Neural cell (in vitro differentiated cells): ENCODE results near the gene SEC14L6. TPM values are rescaled to one million over a fixed set of nuclear protein-coding genes. Genes with fewer than 3 reads are reported as not detected.

ENCODE experiments used
- H2AFZ ChIP-seq: fragments of 200-600, 300-800 bp; sonication (generic), shearing (Covaris generic); 2 replicates; pipeline ENCODE4 v1.6.0; 2014; ENCODE audit warnings: low read depth, mild to moderate bottlenecking, antibody characterized with exemption, low read length, moderate library complexity
- H3F3A ChIP-seq: fragments of 200-600 bp; shearing (Covaris generic); 2 replicates; pipeline ENCODE4 v1.6.1; 2016; ENCODE audit warnings: mild to moderate bottlenecking, moderate library complexity, mixed read lengths, antibody characterized with exemption, low read length; ENCODE audit not compliant: insufficient read depth, poor library complexity, severe bottlenecking
- H3K27ac ChIP-seq: fragments of 200-600, 300-800 bp; sonication (generic), shearing (Covaris generic); 2 replicates; pipeline ENCODE4 v1.5.1; 2014; ENCODE audit warnings: mild to moderate bottlenecking, low read length, moderate library complexity
- H3K27me3 ChIP-seq: fragments of 300-800, 200-600 bp; sonication (generic), shearing (Covaris generic); 2 replicates; pipeline ENCODE4 v1.6.0; 2014; ENCODE audit warnings: mild to moderate bottlenecking, low read depth, low read length, moderate library complexity; ENCODE audit not compliant: insufficient read depth
- H3K36me3 ChIP-seq: fragments of 300-800, 200-600 bp; sonication (generic), shearing (Covaris generic); 2 replicates; pipeline ENCODE4 v1.5.1; 2014; ENCODE audit warnings: mild to moderate bottlenecking, antibody characterized with exemption, low read length, moderate library complexity; ENCODE audit not compliant: insufficient read depth
- H3K4me2 ChIP-seq: fragments of 300-800, 200-600 bp; sonication (generic), shearing (Covaris generic); 2 replicates; pipeline ENCODE4 v1.6.0; 2014; ENCODE audit warnings: mild to moderate bottlenecking, low read length
- H3K4me3 ChIP-seq: fragments of 300-800, 200-600 bp; sonication (generic), shearing (Covaris generic); 2 replicates; pipeline ENCODE4 v1.5.1; 2014; ENCODE audit warnings: mild to moderate bottlenecking, low read length, moderate library complexity
- H3K79me2 ChIP-seq: fragments of 200-600 bp; shearing (Covaris generic); replicated peaks from 2 replicates; pipeline ENCODE4 v1.6.0; 2014; ENCODE audit warnings: mild to moderate bottlenecking, low read length, moderate library complexity; ENCODE audit not compliant: insufficient read depth
- H3K9ac ChIP-seq: fragments of 300-800, 200-600 bp; sonication (generic), shearing (Covaris generic); 2 replicates; pipeline ENCODE4 v1.6.1; 2016; ENCODE audit warnings: mild to moderate bottlenecking, low read length, mixed read lengths
- H3K9me2 ChIP-seq: fragments of 200-600 bp; shearing (Covaris generic); 2 replicates; pipeline ENCODE4 v1.6.1; 2016; ENCODE audit warnings: mild to moderate bottlenecking, low read length, mixed read lengths; ENCODE audit not compliant: insufficient read depth
- H3K9me3 ChIP-seq: fragments of 200-600, 300-800 bp; sonication (generic), shearing (Covaris generic); 2 replicates; pipeline ENCODE4 v1.6.1; 2016; ENCODE audit warnings: mild to moderate bottlenecking, mixed run types, low read length, moderate library complexity, mixed read lengths
- H4K20me1 ChIP-seq: fragments of 200-600 bp; shearing (Covaris generic); 2 replicates; pipeline ENCODE4 v1.6.1; 2016; ENCODE audit warnings: mild to moderate bottlenecking, mixed run types; ENCODE audit not compliant: insufficient read depth
- EP300 ChIP-seq: fragments of 450-650 bp; conservative IDR thresholded peaks from 2 replicates; pipeline ENCODE4 v1.6.1; 2014; ENCODE audit warnings: antibody characterized with exemption, mild to moderate bottlenecking, moderate library complexity; ENCODE audit not compliant: poor library complexity, severe bottlenecking
- EZH2 ChIP-seq: fragments of 200-600, 300-800 bp; shearing (Covaris generic), sonication (generic); IDR thresholded peaks from 2 replicates; pipeline ENCODE4 v1.6.1; 2014; ENCODE audit warnings: antibody characterized with exemption, low read length, borderline replicate concordance, mild to moderate bottlenecking; ENCODE audit not compliant: insufficient read depth, poor library complexity, severe bottlenecking
- MXI1 ChIP-seq: fragments of 450-650 bp; conservative IDR thresholded peaks from 2 replicates; pipeline ENCODE4 v1.6.1; 2014; ENCODE audit warnings: antibody characterized with exemption, mild to moderate bottlenecking; ENCODE audit not compliant: poor library complexity, severe bottlenecking
- POLR2AphosphoS5 ChIP-seq: IDR thresholded peaks from 2 replicates; pipeline ENCODE4 v1.6.1; 2012
- RAD21 ChIP-seq: fragments of 450-650 bp; conservative IDR thresholded peaks from 2 replicates; pipeline ENCODE4 v1.6.1; 2014; ENCODE audit warnings: antibody characterized with exemption, mild to moderate bottlenecking, moderate library complexity
- SMC3 ChIP-seq: fragments of 450-650 bp; conservative IDR thresholded peaks from 2 replicates; pipeline ENCODE4 v1.6.1; 2014; ENCODE audit warnings: antibody characterized with exemption, mild to moderate bottlenecking, moderate library complexity; ENCODE audit not compliant: poor library complexity
- TAF1 ChIP-seq: IDR thresholded peaks from 2 replicates; pipeline ENCODE4 v1.6.1; 2012; ENCODE audit warnings: low read depth
- polyA plus RNA-seq: library from polyadenylated mRNA; depleted of rRNA; stranded (reverse); fragments of >200 nt; gene quantifications from 2 replicates; pipeline ENCODE4 v1.2.3, GENCODE V29; 2014
- TF ChIP-seq, protein P1 (sequence below): fragments of 450-650 bp; IDR thresholded peaks from 2 replicates; pipeline ENCODE4 v1.5.1; 2014; ENCODE audit warnings: antibody characterized with exemption, mild to moderate bottlenecking, moderate library complexity; ENCODE audit not compliant: poor library complexity, severe bottlenecking
- TF ChIP-seq, protein P2 (sequence below): IDR thresholded peaks from 2 replicates; pipeline ENCODE4 v1.6.1; 2012; ENCODE audit warnings: borderline replicate concordance

SEC14L6 gene
- polyA plus RNA-seq, 1 donor from 2014 or later, result not detected

DNA sequence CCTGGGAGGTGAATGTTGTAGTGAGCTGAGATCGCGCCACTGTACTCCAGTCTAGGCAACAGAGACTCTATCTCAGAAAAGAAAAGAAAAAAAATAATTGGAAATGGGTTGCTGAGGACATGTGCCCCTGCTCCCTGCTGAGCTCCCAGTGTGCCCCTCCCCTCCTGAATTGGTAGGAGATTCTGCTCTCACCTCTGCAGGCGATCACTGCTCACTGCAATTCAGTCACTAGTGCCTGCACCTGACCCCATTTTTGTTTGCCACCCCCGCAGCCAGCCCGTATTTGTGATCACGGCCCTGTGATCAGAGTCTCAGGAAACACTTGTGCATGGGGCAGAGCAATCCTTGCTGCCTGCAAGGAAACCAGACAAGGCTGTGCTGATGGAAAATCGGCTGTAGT, 58.4 kb downstream of the SEC14L6 start:
- no peaks in the 10 kb centered on the region for H4K20me1 ChIP-seq
- no peaks in the 10 kb centered on the region for H3K79me2 ChIP-seq
- H3K4me2 ChIP-seq, result no peak overlapping the region
- H3K27me3 ChIP-seq, result no peaks in the 10 kb centered on the region
- TF ChIP-seq, protein P1, sequence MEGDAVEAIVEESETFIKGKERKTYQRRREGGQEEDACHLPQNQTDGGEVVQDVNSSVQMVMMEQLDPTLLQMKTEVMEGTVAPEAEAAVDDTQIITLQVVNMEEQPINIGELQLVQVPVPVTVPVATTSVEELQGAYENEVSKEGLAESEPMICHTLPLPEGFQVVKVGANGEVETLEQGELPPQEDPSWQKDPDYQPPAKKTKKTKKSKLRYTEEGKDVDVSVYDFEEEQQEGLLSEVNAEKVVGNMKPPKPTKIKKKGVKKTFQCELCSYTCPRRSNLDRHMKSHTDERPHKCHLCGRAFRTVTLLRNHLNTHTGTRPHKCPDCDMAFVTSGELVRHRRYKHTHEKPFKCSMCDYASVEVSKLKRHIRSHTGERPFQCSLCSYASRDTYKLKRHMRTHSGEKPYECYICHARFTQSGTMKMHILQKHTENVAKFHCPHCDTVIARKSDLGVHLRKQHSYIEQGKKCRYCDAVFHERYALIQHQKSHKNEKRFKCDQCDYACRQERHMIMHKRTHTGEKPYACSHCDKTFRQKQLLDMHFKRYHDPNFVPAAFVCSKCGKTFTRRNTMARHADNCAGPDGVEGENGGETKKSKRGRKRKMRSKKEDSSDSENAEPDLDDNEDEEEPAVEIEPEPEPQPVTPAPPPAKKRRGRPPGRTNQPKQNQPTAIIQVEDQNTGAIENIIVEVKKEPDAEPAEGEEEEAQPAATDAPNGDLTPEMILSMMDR, result no peak
- no peak for TF ChIP-seq TAF1
- TF ChIP-seq, protein P2, sequence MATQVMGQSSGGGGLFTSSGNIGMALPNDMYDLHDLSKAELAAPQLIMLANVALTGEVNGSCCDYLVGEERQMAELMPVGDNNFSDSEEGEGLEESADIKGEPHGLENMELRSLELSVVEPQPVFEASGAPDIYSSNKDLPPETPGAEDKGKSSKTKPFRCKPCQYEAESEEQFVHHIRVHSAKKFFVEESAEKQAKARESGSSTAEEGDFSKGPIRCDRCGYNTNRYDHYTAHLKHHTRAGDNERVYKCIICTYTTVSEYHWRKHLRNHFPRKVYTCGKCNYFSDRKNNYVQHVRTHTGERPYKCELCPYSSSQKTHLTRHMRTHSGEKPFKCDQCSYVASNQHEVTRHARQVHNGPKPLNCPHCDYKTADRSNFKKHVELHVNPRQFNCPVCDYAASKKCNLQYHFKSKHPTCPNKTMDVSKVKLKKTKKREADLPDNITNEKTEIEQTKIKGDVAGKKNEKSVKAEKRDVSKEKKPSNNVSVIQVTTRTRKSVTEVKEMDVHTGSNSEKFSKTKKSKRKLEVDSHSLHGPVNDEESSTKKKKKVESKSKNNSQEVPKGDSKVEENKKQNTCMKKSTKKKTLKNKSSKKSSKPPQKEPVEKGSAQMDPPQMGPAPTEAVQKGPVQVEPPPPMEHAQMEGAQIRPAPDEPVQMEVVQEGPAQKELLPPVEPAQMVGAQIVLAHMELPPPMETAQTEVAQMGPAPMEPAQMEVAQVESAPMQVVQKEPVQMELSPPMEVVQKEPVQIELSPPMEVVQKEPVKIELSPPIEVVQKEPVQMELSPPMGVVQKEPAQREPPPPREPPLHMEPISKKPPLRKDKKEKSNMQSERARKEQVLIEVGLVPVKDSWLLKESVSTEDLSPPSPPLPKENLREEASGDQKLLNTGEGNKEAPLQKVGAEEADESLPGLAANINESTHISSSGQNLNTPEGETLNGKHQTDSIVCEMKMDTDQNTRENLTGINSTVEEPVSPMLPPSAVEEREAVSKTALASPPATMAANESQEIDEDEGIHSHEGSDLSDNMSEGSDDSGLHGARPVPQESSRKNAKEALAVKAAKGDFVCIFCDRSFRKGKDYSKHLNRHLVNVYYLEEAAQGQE, result no peak
- no peak for TF ChIP-seq EP300
- TF ChIP-seq RAD21, result no peak
- TF ChIP-seq MXI1, result no peak
- TF ChIP-seq POLR2AphosphoS5, result no peak
- no peak for TF ChIP-seq EZH2
- no peak for TF ChIP-seq SMC3
- no peak overlapping the region for H3K27ac ChIP-seq
- H3K9ac ChIP-seq, result no peak overlapping the region
- H3K9me2 ChIP-seq, result no peaks in the 10 kb centered on the region
- H2AFZ ChIP-seq, result no peak overlapping the region
- no peaks in the 10 kb centered on the region for H3F3A ChIP-seq
- H3K9me3 ChIP-seq, result no peaks in the 10 kb centered on the region
- no peak overlapping the region for H3K4me3 ChIP-seq
- no peaks in the 10 kb centered on the region for H3K36me3 ChIP-seq

DNA sequence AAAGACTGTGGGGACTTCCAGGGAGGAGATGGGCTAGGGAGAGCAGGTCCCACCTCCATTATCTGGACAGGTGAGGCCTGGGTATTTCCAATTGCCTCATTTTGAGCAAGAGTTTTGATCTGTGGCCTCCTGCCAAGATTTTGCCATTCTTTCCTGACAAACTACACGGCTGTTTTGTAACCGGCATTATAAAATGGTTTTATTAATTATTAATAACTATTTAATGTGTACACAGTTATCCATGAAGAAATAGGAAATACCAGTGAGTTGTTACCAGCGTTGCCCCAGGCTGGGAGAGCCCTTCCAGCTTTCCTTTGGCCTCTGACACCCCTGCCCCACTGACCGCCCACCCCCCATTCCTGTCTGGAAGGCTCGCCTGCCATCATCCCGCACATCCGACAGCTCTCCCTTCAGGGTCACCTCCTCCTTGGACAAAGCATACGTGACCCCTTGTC, 59.9 kb downstream of the SEC14L6 start:
- H3K79me2 ChIP-seq, result no peaks in the 10 kb centered on the region
- H3F3A ChIP-seq, result no peaks in the 10 kb centered on the region
- no peak overlapping the region for H3K4me2 ChIP-seq
- H3K9me2 ChIP-seq, result no peaks in the 10 kb centered on the region
- no peaks in the 10 kb centered on the region for H3K27me3 ChIP-seq
- H3K36me3 ChIP-seq, result no peaks in the 10 kb centered on the region
- H3K9ac ChIP-seq, result no peak overlapping the region
- H3K4me3 ChIP-seq, result no peak overlapping the region
- no peak overlapping the region for H2AFZ ChIP-seq
- H3K27ac ChIP-seq, result no peak overlapping the region
- TF ChIP-seq, protein P2, result no peak
- TF ChIP-seq EP300, result no peak
- TF ChIP-seq TAF1, result no peak
- no peak for TF ChIP-seq EZH2
- TF ChIP-seq POLR2AphosphoS5, result no peak
- TF ChIP-seq, protein P1, result no peak
- no peaks in the 10 kb centered on the region for H3K9me3 ChIP-seq
- H4K20me1 ChIP-seq, result no peaks in the 10 kb centered on the region
